PFSK-1 (cell line): Measurements from ENCODE around the gene MUC2.

Experiments used
- FOXP2 ChIP-seq: optimal IDR thresholded peaks from 2 replicates; pipeline ENCODE3; 2011; ENCODE audit warnings: borderline replicate concordance, control low read depth, inconsistent platforms; ENCODE audit not compliant: insufficient read depth; ENCODE audit errors: extremely low read length, extremely low read depth
- POLR2AphosphoS5 ChIP-seq: IDR thresholded peaks from 2 replicates; pipeline ENCODE4 v1.6.1; 2012; ENCODE audit warnings: low read depth, mild to moderate bottlenecking, control low read depth, low read length, moderate library complexity
- REST ChIP-seq, 2 experiments: IDR thresholded peaks; 2 replicates each; pipeline versions ENCODE4 v1.6.1 to v1.8.0; 2011 to 2012; ENCODE audit warnings: low read depth in 2 of 2, low read length in 2 of 2, control low read depth in 1 of 2, inconsistent platforms in 1 of 2, mild to moderate bottlenecking in 1 of 2, moderate library complexity in 1 of 2; ENCODE audit not compliant: insufficient read depth in 1 of 2
- SIN3A ChIP-seq: IDR thresholded peaks from 2 replicates; pipeline ENCODE4 v1.6.1; 2012; ENCODE audit warnings: mild to moderate bottlenecking, low read length, moderate library complexity, borderline replicate concordance; ENCODE audit not compliant: insufficient read depth
- TAF1 ChIP-seq: IDR thresholded peaks from 2 replicates; pipeline ENCODE4 v1.6.1; 2012; ENCODE audit warnings: low read length, control low read depth, borderline replicate concordance; ENCODE audit not compliant: insufficient read depth

The MUC2 gene

GRCh38 chr11:1090600-1091331 is 16.1 kb downstream of the MUC2 start:
- TF ChIP-seq POLR2AphosphoS5 (no peak), FOXP2 (no peak), REST (IDR thresholded peaks at IDR 0.05; ENCODE audit: insufficient read depth in 1 of 2, low read depth in 2 of 2, low read length in 2 of 2) (no peak), TAF1 (no peak), SIN3A (no peak)

- TF ChIP-seq POLR2AphosphoS5 = no peak
- TF ChIP-seq TAF1 = no peak
- TF ChIP-seq REST (IDR thresholded peaks at IDR 0.05; ENCODE audit: insufficient read depth in 1 of 2, low read depth in 2 of 2, low read length in 2 of 2) = no peak
- no peak for TF ChIP-seq FOXP2
- no peak for TF ChIP-seq SIN3A
These were observed 16.8 kb downstream of the MUC2 start for GRCh38 chr11:1091332-1092083.

- no peak for TF ChIP-seq REST (IDR thresholded peaks at IDR 0.05; ENCODE audit: insufficient read depth in 1 of 2, low read depth in 2 of 2, low read length in 2 of 2)
- no peak for TF ChIP-seq TAF1
- TF ChIP-seq FOXP2 = no peak
- no peak for TF ChIP-seq POLR2AphosphoS5
- TF ChIP-seq SIN3A = no peak
These were observed 17.5 kb downstream of the MUC2 start for GRCh38 chr11:1092145-1092670.

GRCh38 chr11:1092919-1093318 is 18.2 kb downstream of the MUC2 start:
- no peak for TF ChIP-seq TAF1
- TF ChIP-seq FOXP2 = no peak
- no peak for TF ChIP-seq SIN3A
- no peak for TF ChIP-seq REST (IDR thresholded peaks at IDR 0.05; ENCODE audit: insufficient read depth in 1 of 2, low read depth in 2 of 2, low read length in 2 of 2)
- no peak for TF ChIP-seq POLR2AphosphoS5
